ENCODE results near the gene RGP1.

Gene RGP1

GRCh38 chr9:35748858-35749514, at the start of gene RGP1, which contains the start of gene GBA2:
Gene RGP1 (plus strand): TSS chr9:35749287. CDS start chr9:35749756, 469 bp downstream.
Gene GBA2 (minus strand): TSS chr9:35749228. CDS start chr9:35748704, 524 bp downstream.
- peak; percentile 88 for DNase-seq (ENCODE audit: low spot score)

GRCh38 chr9:35700031-35700430, 49.1 kb upstream of the RGP1 start:
- no peak for DNase-seq (ENCODE audit: low spot score)

- DNase-seq (ENCODE audit: low spot score), result no peak
Observed at GRCh38 chr9:35700942-35701341, 48.1 kb upstream of the RGP1 start.

- no peak for DNase-seq (ENCODE audit: low spot score)
Observed at GRCh38 chr9:35702696-35703095, 46.4 kb upstream of the RGP1 start.

- DNase-seq (ENCODE audit: low spot score), result no peak
Observed at GRCh38 chr9:35703906-35704672, 45.0 kb upstream of the RGP1 start.

- no peak for DNase-seq (ENCODE audit: low spot score)
Observed at GRCh38 chr9:35705372-35705771, 43.7 kb upstream of the RGP1 start.

- no peak for DNase-seq (ENCODE audit: low spot score)
Observed at GRCh38 chr9:35705836-35706430, 43.2 kb upstream of the RGP1 start.

- no peak for DNase-seq (ENCODE audit: low spot score)
Observed at GRCh38 chr9:35706951-35707350, 42.1 kb upstream of the RGP1 start.

- DNase-seq (ENCODE audit: low spot score), result no peak
Observed at GRCh38 chr9:35708146-35708545, 40.9 kb upstream of the RGP1 start.

- DNase-seq (ENCODE audit: low spot score), result no peak
Observed at GRCh38 chr9:35710818-35711500, 38.1 kb upstream of the RGP1 start.

GRCh38 chr9:35711501-35712428, 37.3 kb upstream of the RGP1 start:
- no peak for DNase-seq (ENCODE audit: low spot score)

- DNase-seq (ENCODE audit: low spot score), result no peak
Observed at GRCh38 chr9:35712762-35713400, 36.2 kb upstream of the RGP1 start.

GRCh38 chr9:35713578-35713977, 35.5 kb upstream of the RGP1 start:
- no peak for DNase-seq (ENCODE audit: low spot score)

- no peak for DNase-seq (ENCODE audit: low spot score)
Observed at GRCh38 chr9:35714123-35714522, 35.0 kb upstream of the RGP1 start.

GRCh38 chr9:35714579-35715252, 34.4 kb upstream of the RGP1 start:
- no peak for DNase-seq (ENCODE audit: low spot score)

- DNase-seq (ENCODE audit: low spot score), result no peak
Observed at GRCh38 chr9:35716230-35716629, 32.9 kb upstream of the RGP1 start.

- no peak for DNase-seq (ENCODE audit: low spot score)
Observed at GRCh38 chr9:35717132-35717870, 31.8 kb upstream of the RGP1 start.

- no peak for DNase-seq (ENCODE audit: low spot score)
Observed at GRCh38 chr9:35718721-35719511, 30.2 kb upstream of the RGP1 start.

- DNase-seq (ENCODE audit: low spot score), result no peak
Observed at GRCh38 chr9:35719546-35719945, 29.5 kb upstream of the RGP1 start.
